GM18867 (cell line): ENCODE data around the gene NBAS.

Experiments used
- ATAC-seq: cut with Tn5 transposase; IDR thresholded peaks from one replicate; pipeline ENCODE4 v1.9.1; 2021; ENCODE audit warnings: mild to moderate bottlenecking, moderate library complexity; ENCODE audit not compliant: unreplicated experiment

NBAS gene

GRCh38 chr2:15560988-15561573 is at the start of gene NBAS:
Gene NBAS (minus strand): TSS chr2:15561334. CDS start chr2:15561304, 30 bp downstream.
- ATAC-seq: peak; percentile 90

- ATAC-seq: no peak
Measured at GRCh38 chr2:15610430-15610952, 49.4 kb upstream of the NBAS start.

- ATAC-seq: no peak
Measured at GRCh38 chr2:15609341-15610042, 48.4 kb upstream of the NBAS start.

- ATAC-seq: no peak
Measured at GRCh38 chr2:15608392-15608761, 47.2 kb upstream of the NBAS start.

- ATAC-seq: no peak
Measured at GRCh38 chr2:15607709-15608391, 46.7 kb upstream of the NBAS start.

- ATAC-seq: no peak
Measured at GRCh38 chr2:15606481-15607441, 45.6 kb upstream of the NBAS start.

GRCh38 chr2:15605721-15606120 is 44.6 kb upstream of the NBAS start:
- no peak for ATAC-seq

- no peak for ATAC-seq
Measured at GRCh38 chr2:15603948-15604347, 42.8 kb upstream of the NBAS start.

- no peak for ATAC-seq
Measured at GRCh38 chr2:15603044-15603765, 42.1 kb upstream of the NBAS start.

- no peak for ATAC-seq
Measured at GRCh38 chr2:15602393-15602792, 41.3 kb upstream of the NBAS start.

GRCh38 chr2:15601681-15602080 is 40.5 kb upstream of the NBAS start:
- ATAC-seq: no peak

GRCh38 chr2:15599994-15600393 is 38.9 kb upstream of the NBAS start:
- no peak for ATAC-seq

- no peak for ATAC-seq
Measured at GRCh38 chr2:15596968-15597367, 35.8 kb upstream of the NBAS start.

- ATAC-seq: no peak
Measured at GRCh38 chr2:15596350-15596749, 35.2 kb upstream of the NBAS start.

GRCh38 chr2:15595936-15596335 is 34.8 kb upstream of the NBAS start:
- no peak for ATAC-seq

GRCh38 chr2:15595342-15595905 is 34.3 kb upstream of the NBAS start:
- no peak for ATAC-seq

- ATAC-seq: no peak
Measured at GRCh38 chr2:15594291-15595256, 33.4 kb upstream of the NBAS start.

- ATAC-seq: no peak
Measured at GRCh38 chr2:15593327-15593705, 32.2 kb upstream of the NBAS start.
